ENCODE data around the gene APOA4. TPM values are rescaled to one million over a fixed set of nuclear protein-coding genes. Genes with fewer than 3 reads are reported as not detected.

Gene APOA4
- total RNA-seq, 1 experiment from 2014 or later, result not detected

DNA sequence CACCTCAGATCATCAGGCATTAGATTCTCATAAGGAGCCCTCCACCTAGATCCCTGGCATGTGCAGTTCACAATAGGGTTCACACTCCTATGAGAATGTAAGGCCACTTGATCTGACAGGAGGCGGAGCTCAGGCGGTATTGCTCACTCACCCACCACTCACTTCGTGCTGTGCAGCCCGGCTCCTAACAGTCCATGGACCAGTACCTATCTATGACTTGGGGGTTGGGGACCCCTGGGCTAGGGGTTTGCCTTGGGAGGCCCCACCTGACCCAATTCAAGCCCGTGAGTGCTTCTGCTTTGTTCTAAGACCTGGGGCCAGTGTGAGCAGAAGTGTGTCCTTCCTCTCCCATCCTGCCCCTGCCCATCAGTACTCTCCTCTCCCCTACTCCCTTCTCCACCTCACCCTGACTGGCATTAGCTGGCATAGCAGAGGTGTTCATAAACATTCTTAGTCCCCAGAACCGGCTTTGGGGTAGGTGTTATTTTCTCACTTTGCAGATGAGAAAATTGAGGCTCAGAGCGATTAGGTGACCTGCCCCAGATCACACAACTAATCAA, 8.8 kb upstream of the APOA4 start:
- DNase-seq (ENCODE audit: extremely low read depth, low read depth), result no peak

DNA sequence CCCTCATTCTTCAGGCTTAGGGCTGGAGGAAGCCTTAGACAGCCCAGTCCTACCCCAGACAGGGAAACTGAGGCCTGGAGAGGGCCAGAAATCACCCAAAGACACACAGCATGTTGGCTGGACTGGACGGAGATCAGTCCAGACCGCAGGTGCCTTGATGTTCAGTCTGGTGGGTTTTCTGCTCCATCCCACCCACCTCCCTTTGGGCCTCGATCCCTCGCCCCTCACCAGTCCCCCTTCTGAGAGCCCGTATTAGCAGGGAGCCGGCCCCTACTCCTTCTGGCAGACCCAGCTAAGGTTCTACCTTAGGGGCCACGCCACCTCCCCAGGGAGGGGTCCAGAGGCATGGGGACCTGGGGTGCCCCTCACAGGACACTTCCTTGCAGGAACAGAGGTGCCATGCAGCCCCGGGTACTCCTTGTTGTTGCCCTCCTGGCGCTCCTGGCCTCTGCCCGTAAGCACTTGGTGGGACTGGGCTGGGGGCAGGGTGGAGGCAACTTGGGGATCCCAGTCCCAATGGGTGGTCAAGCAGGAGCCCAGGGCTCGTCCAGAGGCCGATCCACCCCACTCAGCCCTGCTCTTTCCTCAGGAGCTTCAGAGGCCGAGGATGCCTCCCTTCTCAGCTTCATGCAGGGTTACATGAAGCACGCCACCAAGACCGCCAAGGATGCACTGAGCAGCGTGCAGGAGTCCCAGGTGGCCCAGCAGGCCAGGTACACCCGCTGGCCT, 7.2 kb upstream of the APOA4 start:
- no peak for DNase-seq (ENCODE audit: extremely low read depth, low read depth)

DNA sequence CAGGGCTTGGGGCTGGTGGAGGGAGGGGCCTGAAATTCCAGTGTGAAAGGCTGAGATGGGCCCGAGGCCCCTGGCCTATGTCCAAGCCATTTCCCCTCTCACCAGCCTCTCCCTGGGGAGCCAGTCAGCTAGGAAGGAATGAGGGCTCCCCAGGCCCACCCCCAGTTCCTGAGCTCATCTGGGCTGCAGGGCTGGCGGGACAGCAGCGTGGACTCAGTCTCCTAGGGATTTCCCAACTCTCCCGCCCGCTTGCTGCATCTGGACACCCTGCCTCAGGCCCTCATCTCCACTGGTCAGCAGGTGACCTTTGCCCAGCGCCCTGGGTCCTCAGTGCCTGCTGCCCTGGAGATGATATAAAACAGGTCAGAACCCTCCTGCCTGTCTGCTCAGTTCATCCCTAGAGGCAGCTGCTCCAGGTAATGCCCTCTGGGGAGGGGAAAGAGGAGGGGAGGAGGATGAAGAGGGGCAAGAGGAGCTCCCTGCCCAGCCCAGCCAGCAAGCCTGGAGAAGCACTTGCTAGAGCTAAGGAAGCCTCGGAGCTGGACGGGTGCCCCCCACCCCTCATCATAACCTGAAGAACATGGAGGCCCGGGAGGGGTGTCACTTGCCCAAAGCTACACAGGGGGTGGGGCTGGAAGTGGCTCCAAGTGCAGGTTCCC, 6.5 kb upstream of the APOA4 start, which contains the start of gene APOC3:
TSS of gene APOC3 (plus strand) at position 383 of the 659 bp plus-strand sequence. CDS start 676 bp downstream, outside the sequence.
- DNase-seq (ENCODE audit: extremely low read depth, low read depth), result no peak

DNA sequence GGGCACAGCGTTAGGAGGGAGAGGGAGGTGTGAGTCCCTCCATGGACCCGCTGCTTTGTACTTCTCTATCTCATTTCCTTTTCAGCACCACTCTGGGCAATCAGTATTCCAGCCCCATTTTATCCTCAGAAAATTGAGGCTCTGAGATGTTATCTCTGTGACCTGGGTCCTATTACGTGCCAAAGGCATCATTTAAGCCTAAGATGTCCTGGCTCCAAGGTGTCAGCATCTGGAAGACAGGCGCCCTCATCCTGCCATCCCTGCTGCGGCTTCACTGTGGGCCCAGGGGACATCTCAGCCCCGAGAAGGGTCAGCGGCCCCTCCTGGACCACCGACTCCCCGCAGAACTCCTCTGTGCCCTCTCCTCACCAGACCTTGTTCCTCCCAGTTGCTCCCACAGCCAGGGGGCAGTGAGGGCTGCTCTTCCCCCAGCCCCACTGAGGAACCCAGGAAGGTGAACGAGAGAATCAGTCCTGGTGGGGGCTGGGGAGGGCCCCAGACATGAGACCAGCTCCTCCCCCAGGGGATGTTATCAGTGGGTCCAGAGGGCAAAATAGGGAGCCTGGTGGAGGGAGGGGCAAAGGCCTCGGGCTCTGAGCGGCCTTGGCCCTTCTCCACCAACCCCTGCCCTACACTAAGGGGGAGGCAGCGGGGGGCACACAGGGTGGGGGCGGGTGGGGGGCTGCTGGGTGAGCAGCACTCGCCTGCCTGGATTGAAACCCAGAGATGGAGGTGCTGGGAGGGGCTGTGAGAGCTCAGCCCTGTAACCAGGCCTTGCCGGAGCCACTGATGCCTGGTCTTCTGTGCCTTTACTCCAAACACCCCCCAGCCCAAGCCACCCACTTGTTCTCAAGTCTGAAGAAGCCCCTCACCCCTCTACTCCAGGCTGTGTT, 5.8 kb upstream of the APOA4 start:
- no peak for DNase-seq (ENCODE audit: extremely low read depth, low read depth)

DNA sequence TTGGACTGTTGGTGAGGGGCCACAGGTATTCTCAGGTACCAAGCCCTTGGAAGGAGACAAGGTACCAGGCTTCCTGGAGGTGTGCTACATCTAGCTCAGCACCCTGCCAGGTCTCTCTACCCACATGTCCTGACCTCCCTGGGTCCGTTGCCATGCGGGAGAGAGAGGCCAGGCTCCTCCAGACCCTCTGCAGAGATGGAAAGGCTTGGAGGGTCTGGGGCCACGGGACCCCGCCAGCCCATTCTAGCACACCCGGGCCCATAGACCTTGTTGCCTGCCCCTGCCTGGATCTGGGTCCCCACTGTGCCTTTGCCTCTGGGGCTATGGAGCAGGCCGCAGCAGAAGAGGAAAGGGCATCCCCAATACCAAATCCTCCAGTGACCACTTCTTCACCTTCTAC, 4.4 kb upstream of the APOA4 start:
- DNase-seq (ENCODE audit: extremely low read depth, low read depth), result no peak

DNA sequence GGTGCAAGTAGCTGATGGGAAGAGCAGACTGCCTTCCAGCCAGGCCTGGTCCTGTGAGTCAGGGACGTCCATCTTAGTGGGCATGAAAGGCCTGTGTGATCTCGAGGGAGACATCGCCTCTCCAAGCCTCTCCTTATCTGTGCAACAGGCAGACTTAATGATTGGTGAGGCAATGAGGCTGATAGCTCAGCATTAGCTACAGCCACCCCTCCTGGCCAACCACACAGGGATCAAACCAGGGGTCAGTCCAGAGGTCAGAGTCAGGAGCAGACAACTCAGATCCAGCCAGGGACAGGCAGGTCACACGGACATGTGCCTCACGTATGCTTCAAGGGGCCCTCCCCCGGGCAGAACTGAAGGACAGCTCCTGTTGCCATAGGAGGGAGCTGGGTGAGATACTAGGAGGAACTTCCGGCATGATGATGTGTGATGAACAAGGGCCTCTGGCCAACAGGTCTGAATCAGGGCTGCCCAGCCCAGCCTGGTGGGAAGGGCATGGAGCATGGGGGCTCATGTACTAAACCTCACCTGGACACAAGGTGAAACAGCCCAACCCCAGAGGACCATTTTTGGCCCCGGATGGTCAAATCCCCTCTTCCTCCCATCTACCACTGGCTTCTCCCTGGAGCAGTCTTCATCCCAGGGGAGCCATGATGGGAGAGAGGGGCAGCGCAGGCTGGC, 3.8 kb upstream of the APOA4 start:
- DNase-seq (ENCODE audit: extremely low read depth, low read depth), result no peak

DNA sequence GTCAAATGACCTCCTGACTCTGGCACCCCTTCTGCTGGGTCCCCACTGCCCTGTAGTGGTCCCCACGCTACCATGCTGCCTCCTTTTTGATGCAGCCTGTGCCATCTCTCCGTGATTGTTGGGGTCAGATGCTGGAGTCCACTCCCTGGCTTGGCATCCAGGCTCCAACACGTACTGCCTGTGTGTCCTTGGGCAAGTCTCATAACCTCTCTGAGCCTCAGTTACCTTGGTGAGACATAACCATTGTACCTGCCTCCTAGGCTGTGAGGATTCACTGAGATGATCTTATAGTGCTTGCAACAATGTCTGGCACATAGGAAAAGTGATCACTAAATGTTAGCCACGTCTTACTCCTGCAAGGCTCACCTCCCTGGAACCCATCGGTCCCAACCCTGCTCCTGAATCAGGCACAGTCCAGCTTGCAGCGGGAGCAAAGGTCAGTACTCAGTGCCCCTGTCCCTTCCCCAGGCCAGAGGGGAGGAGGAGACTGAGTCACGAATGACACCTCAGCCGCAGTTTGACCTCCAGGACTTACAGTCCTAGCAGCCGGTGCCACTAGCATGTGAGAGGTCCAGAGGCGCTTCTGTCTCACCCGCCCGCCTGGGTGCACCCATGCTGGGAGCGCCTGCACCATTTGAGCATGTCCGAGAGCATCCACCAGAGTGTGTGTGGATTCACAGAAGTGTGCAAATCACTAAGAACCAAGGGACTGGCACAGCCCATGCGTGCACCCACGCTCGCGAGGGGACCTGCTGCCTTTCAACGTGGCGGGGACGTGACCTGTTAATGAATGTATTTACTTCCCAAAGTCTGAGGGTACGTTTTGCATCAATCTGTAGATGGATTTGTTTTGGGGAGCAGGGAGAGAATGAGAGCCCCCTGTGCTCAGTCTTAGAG, 3.0 kb upstream of the APOA4 start:
- DNase-seq (ENCODE audit: extremely low read depth, low read depth), result no peak

DNA sequence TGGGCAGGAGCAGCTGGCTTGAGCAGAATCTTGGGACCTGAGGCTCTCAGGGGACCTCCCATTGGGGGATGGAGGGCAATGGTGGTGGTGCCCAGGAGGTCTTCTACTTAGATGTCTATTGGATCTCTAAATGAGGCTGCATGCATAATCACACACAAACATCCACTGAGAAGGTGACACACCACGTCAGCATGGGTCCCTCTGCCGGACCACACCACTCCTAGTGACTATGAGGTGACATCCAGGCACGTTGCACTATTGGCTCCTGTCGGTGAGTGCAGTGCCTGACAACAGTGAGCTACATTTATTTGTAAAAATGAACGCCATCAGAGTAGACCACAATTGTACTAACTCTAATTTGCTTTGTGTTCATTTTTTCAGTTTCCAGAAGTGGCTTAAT, 2.3 kb upstream of the APOA4 start:
- no peak for DNase-seq (ENCODE audit: extremely low read depth, low read depth)

DNA sequence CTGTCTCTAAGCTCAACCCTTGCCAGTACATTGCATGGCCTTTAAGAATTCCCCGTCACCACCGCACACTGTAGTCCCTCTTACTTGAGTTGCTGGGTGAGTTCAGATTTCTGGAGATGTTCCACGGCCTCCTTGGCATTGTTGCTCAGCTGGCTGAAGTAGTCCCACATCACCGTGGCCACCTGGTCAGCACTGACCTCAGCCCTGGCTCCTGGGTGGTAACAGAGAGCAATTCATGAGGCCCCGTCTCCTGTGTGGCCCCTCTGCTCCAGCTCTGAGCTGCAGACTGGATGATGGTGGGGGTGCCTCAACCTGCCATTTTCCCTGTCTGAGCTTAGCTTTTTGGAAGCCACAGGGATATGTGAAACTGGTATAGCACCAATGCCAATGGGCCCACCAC, 529 bp downstream of the APOA4 start:
- no peak for DNase-seq (ENCODE audit: extremely low read depth, low read depth)

DNA sequence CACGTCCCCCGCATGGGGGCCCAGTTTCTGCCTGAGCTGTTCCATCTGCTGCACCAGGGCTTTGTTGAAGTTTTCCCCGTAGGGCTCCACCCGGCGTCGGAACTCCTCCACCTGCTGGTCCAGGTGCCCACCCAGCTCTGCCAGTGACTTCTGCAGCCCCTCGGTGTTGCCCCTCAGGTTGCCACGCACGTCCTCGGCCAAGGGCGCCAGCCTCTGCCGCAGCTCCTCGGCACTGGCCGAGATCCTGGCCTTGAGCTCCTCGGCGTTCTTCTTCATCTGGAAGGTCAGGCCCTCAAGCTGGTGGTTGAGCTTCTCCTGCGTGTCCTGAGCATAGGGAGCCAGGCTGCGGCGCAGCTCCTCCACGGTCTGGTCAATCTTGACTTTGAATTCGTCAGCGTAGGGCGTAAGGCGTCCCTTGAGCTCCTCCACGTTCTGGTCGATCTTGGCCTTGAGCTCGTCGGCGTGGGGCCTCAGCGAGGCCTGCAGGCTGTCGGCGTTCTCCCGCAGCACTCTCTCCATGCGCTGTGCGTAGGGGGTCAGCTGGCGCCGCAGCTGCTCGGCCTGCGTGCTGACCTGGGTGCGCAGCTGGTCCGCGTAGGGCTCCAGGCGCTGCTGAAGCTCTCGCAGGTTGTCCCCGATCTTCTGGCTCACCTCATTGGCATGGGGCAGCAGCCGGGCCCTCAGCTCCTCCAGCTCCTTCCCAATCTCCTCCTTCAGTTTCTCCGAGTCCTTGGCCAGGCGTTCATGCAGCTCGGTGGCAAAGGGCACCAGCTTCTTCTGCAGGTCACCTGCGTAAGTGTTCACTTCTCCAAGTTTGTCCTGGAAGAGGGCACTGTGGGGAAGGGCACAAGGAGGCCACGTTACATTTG, 1.8 kb downstream of the APOA4 start:
- DNase-seq (ENCODE audit: extremely low read depth, low read depth), result no peak

DNA sequence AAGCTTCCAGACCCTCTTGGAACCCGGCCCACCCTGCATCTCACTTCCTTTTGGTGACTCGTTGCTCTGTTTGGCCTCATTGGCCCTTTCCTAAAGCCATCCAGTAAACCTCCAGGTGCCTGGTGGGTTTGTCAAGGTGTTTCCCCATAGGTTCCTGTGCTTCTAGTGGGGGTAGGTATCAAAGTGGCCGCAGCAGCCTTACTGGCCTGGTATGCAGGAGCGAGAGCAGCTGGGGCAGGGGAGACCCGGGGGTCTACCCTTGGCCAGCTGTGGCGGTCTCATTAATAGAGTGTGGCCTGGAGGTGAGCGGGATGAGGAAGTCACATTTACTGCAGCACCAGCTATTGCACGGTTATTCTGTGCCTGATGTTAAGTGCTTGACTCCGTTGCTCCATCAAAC, 4.1 kb downstream of the APOA4 start:
- no peak for DNase-seq (ENCODE audit: extremely low read depth, low read depth)

DNA sequence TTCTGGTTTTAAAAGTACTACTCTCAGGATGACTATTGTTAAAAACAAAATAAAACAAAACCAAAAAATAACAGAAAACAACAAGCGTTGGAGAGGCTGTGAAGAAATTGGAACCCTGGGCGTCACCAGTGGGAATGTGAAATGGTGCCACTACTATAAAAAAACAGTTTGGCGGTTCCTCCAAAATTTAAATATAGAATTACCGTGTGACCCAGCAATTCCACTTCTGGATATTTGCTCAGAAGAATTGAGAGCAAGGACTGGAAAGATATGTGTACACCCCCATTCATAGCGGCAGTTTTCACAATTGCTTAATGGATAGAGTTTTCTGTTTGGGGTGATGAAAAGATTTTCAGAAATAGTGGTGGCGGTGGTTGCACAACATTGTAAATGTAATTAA, 8.6 kb downstream of the APOA4 start:
- DNase-seq (ENCODE audit: extremely low read depth, low read depth), result no peak

DNA sequence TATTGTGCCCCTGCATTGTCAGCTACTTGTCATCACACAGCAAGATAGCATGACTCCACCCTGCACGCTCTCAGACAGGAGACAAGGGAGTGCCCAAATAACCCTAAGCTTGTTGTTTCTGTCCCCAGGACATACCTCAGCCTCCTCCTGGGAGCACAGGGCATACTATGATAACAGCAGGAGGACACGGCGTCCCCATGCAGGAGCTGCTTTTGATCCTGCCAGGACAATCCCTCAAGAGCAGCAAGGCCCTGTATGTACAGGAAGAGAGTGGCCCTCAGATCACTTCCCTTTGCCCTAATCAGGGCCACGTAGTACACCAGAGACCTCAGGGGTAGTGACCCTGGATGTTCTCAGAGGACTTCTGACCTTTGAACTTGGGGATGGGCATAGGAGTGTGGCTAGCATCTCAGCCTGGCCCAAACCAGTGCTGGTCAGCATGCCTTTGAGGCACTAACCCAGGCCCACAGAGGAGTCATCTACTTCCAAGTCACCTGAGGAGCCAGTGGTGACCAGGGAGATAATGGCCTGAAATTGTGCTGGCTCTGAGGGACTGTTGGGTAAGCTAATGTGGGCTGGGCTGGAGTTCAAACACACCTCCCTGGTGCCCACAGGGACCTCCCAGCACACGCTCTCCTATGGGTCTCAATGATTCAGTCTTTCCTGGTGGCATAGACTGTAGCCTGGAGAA, 9.2 kb downstream of the APOA4 start:
- no peak for DNase-seq (ENCODE audit: extremely low read depth, low read depth)

DNA sequence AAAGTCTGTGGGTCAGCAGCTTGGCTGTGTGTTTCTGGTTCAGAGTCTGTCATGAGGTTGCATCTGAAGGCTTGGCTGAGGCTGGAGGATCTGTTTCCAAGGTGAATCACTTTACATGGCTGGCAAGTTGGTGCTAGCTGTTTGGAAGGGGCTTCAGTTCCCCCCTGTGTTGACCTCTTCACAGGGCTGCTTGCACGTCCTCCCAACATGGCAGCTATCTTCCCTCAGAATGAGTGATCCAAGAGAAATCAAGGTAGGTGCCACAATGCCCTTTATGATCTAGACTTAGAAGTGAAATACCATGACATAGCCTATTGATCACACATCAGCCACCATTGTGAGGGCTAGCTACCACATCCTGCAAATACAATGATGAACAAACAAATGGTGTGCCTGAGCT, 9.9 kb downstream of the APOA4 start:
- no peak for DNase-seq (ENCODE audit: extremely low read depth, low read depth)

DNA sequence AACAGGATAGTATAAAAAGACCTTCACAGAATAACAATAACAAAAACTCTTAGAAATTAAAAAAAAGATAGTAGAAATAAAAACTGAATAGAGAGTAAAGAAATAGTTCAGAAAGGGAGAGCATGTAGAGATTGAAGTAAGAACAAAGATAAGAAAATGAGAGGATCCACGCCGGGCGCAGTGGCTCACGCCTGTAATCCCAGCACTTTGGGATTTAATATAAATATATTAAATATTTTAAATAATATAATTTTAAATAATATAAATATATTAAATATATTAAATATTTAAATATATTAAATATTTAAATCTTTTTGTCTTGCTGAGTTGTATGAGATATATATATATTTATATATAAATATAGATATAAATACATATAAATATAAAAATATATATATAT, 11.0 kb downstream of the APOA4 start:
- DNase-seq (ENCODE audit: extremely low read depth, low read depth), result no peak

DNA sequence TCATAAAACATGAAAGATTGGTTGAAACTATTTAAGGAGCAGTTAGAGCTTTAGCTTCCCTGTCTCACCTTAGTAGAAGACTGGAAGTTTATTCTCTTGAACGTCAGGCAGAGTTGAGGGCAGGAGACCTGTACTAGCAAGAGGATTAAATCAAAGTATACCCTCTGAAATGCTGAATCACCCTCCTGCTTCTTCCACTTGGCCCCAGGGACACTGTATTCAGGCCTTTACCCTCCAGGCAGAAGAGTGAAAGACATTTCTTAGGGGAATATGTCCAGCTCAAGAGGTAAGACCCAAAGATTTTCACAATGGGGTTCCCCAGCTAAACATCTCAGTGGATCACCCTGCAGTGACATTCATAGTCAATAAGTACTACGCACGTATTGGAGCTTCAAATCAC, 11.9 kb downstream of the APOA4 start:
- no peak for DNase-seq (ENCODE audit: extremely low read depth, low read depth)

DNA sequence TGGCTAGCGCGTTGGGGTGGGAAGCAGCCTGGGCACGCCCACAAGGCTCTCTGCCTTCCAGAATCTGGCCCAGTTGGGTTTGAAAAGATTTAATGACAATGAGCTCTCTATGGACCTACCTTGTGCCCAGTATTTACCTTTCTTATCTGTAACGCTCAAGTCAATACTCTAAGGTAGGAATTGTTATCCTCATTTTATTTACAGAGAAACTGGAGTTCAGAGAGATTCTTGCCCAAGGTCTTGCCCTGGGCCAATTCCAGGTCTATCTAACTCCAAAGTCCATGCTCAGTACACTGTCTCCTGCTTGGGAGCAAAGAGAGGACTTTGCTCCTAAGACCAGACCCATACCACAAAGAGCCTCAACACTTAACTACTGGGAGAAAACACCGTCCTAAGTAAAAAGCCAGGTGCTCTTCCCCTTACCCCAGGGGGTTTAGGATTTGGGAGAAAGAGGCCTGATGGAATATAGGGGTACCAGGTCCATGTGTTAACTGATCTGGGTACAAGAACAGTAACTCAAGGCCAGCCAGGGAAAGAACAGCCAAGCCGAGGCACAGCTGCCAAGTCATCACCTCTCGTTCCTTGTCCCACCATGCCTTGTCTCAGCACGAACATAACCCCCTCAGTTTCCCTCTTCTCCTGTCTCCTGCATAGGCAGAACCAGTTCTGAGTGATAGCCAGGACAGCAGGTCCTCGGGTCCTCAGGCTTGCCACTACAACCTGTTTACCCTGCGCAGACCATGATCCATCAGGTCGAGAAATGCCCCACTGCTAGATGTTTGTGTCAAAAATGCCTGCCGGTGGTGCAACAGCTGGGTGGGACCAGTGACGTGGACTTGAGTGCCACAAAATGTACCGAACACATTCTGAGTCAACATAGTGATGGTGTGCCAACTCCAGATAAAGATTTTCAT, 14.6 kb downstream of the APOA4 start:
- DNase-seq (ENCODE audit: extremely low read depth, low read depth), result no peak
